ENCODE measurements around the gene CCZ1B. TPM values are rescaled to one million over a fixed set of nuclear protein-coding genes. Genes with fewer than 3 reads are reported as not detected.
"Not testable (repeated sequence)": the region's sequence is repeated elsewhere in the genome, so short reads cannot be mapped to it uniquely, and the experiment has no call there.

The CCZ1B gene
- total RNA-seq = 10 to 100 TPM; 38.5 to 63.7 (median 43.0) TPM
- polyA plus RNA-seq = 10 to 100 TPM; 19.2 to 58.9 TPM
- long read RNA-seq, donor 1 = 0 reads
- long read RNA-seq, donor 2, transcript CCZ1B-201 (15 exons, 2,885 nt) = major isoform, 13 of 14 reads
- long read RNA-seq, donor 2, partial matches to known transcripts = 0 of 14 reads
- long read RNA-seq, donor 2, other reads (novel, unspliced or antisense) = 0 of 14 reads
- long read RNA-seq, donor 3, transcript CCZ1B-201 (15 exons, 2,885 nt) = major isoform, 55 of 61 reads
- long read RNA-seq, donor 3, partial matches to known transcripts = 0 of 61 reads
- long read RNA-seq, donor 3, other reads (novel, unspliced or antisense) = 6 of 61 reads

GRCh38 chr7:6826151-6826550 lies at the start of gene CCZ1B:
Gene CCZ1B (minus strand): TSS chr7:6826275. CDS start chr7:6826197, 78 bp downstream.
- H3K36me3 ChIP-seq; intact Hi-C loops (cut with DNase I); H3K27me3 ChIP-seq; H3K4me1 ChIP-seq (ENCODE audit: insufficient read depth); H3K27ac ChIP-seq; H3K9me3 ChIP-seq: not testable (repeated sequence)
- H3K4me3 ChIP-seq = peak within 1 kb of the TSS; percentile 77
- DNase-seq = peak; percentile 63 to 82 (median 71)
- WGBS, 3 donors = 0 to 1% (median 0%) methylated on average over 15 to 26 of the region's 35 CpGs

- H3K4me1 ChIP-seq (ENCODE audit: insufficient read depth); intact Hi-C loops (cut with DNase I); H3K9me3 ChIP-seq; H3K36me3 ChIP-seq; H3K27me3 ChIP-seq; H3K4me3 ChIP-seq; H3K27ac ChIP-seq; DNase-seq: not testable (repeated sequence)
- WGBS, 3 donors = 92 to 94% (median 93%) methylated on average over 15 of the region's 15 CpGs
These were observed 48.9 kb upstream of the CCZ1B start for GRCh38 chr7:6875022-6875421.

GRCh38 chr7:6872246-6872945 lies 46.3 kb upstream of the CCZ1B start:
- DNase-seq; intact Hi-C loops (cut with DNase I); H3K27ac ChIP-seq; H3K27me3 ChIP-seq; H3K4me3 ChIP-seq; H3K36me3 ChIP-seq; H3K9me3 ChIP-seq; H3K4me1 ChIP-seq (ENCODE audit: insufficient read depth): not testable (repeated sequence)
- WGBS, 3 donors = 75 to 79% (median 77%) methylated on average over 11 of the region's 11 CpGs

GRCh38 chr7:6871421-6872144 lies 45.5 kb upstream of the CCZ1B start:
- H3K27ac ChIP-seq; DNase-seq; H3K4me1 ChIP-seq (ENCODE audit: insufficient read depth); H3K36me3 ChIP-seq; H3K9me3 ChIP-seq; H3K4me3 ChIP-seq; intact Hi-C loops (cut with DNase I); H3K27me3 ChIP-seq: not testable (repeated sequence)
- WGBS, 3 donors = 74 to 84% (median 81%) methylated on average over 17 of the region's 17 CpGs

- H3K9me3 ChIP-seq; H3K4me3 ChIP-seq; intact Hi-C loops (cut with DNase I); DNase-seq; H3K36me3 ChIP-seq; H3K4me1 ChIP-seq (ENCODE audit: insufficient read depth); H3K27me3 ChIP-seq; H3K27ac ChIP-seq: not testable (repeated sequence)
- 64 to 74% (median 65%) methylated on average over 10 of the region's 10 CpGs for WGBS, 3 donors
These were observed 38.7 kb upstream of the CCZ1B start for GRCh38 chr7:6864751-6865150.

- intact Hi-C loops (cut with DNase I); H3K27ac ChIP-seq; H3K27me3 ChIP-seq; DNase-seq; H3K4me3 ChIP-seq; H3K9me3 ChIP-seq; H3K4me1 ChIP-seq (ENCODE audit: insufficient read depth); H3K36me3 ChIP-seq: not testable (repeated sequence)
- WGBS, 3 donors = 63 to 78% (median 78%) methylated on average over 12 of the region's 12 CpGs
These were observed 38.1 kb upstream of the CCZ1B start for GRCh38 chr7:6864188-6864587.

- H3K4me1 ChIP-seq (ENCODE audit: insufficient read depth); H3K27me3 ChIP-seq; DNase-seq; H3K36me3 ChIP-seq; intact Hi-C loops (cut with DNase I); H3K27ac ChIP-seq; H3K4me3 ChIP-seq; H3K9me3 ChIP-seq: not testable (repeated sequence)
- WGBS, 3 donors = 74 to 83% (median 81%) methylated on average over 13 of the region's 13 CpGs
These were observed 36.8 kb upstream of the CCZ1B start for GRCh38 chr7:6862876-6863275.

- H3K4me3 ChIP-seq; H3K36me3 ChIP-seq; H3K9me3 ChIP-seq; intact Hi-C loops (cut with DNase I); H3K4me1 ChIP-seq (ENCODE audit: insufficient read depth); H3K27ac ChIP-seq; H3K27me3 ChIP-seq: not testable (repeated sequence)
- 7 to 12% (median 11%) methylated on average over 14 of the region's 14 CpGs for WGBS, 3 donors
- TF ChIP-seq CTCF (IDR thresholded peaks at IDR 0.05) = peak in 2 of 3 donors; percentile 14 to 34
- peak; percentile 42 to 67 (median 46) for DNase-seq
These were observed 31.7 kb upstream of the CCZ1B start for GRCh38 chr7:6857721-6858314.

- H3K27me3 ChIP-seq; DNase-seq; H3K4me3 ChIP-seq; intact Hi-C loops (cut with DNase I); H3K4me1 ChIP-seq (ENCODE audit: insufficient read depth); H3K36me3 ChIP-seq; H3K9me3 ChIP-seq; H3K27ac ChIP-seq: not testable (repeated sequence)
- 3 to 19% (median 7%) methylated on average over 12 to 39 of the region's 47 CpGs for WGBS, 3 donors
These were observed 29.6 kb upstream of the CCZ1B start for GRCh38 chr7:6855563-6856131.
